Measurements from ENCODE around the gene UNC13B.
"Not testable (repeated sequence)": the region's sequence is repeated elsewhere in the genome, so short reads cannot be mapped to it uniquely, and the experiment has no call there.

The UNC13B gene

GRCh38 chr9:35229066-35229778, 67.4 kb downstream of the UNC13B start:
- DNase-seq: no peak

- DNase-seq: no peak
Measured at GRCh38 chr9:35229779-35230143, 68.0 kb downstream of the UNC13B start.

- DNase-seq: no peak
Measured at GRCh38 chr9:35232867-35233544, 71.2 kb downstream of the UNC13B start.

- no peak for DNase-seq
Measured at GRCh38 chr9:35236692-35237091, 74.9 kb downstream of the UNC13B start.

GRCh38 chr9:35237311-35237710, 75.5 kb downstream of the UNC13B start:
- no peak for DNase-seq

- not testable (repeated sequence) for DNase-seq
Measured at GRCh38 chr9:35245945-35246344, 84.1 kb downstream of the UNC13B start.

GRCh38 chr9:35253075-35253474, 91.3 kb downstream of the UNC13B start:
- DNase-seq: no peak

- no peak for DNase-seq
Measured at GRCh38 chr9:35254237-35254636, 92.4 kb downstream of the UNC13B start.

- DNase-seq: no peak
Measured at GRCh38 chr9:35254984-35255857, 93.4 kb downstream of the UNC13B start.

GRCh38 chr9:35257986-35258659, 96.3 kb downstream of the UNC13B start:
- no peak for DNase-seq

- DNase-seq: peak; percentile 23
Measured at GRCh38 chr9:35258660-35259474, 97.1 kb downstream of the UNC13B start.

GRCh38 chr9:35260186-35260585, 98.4 kb downstream of the UNC13B start:
- no peak for DNase-seq

- DNase-seq: no peak
Measured at GRCh38 chr9:35262064-35262463, 100.3 kb downstream of the UNC13B start.

GRCh38 chr9:35267710-35268109, 105.9 kb downstream of the UNC13B start:
- DNase-seq: no peak

- DNase-seq: no peak
Measured at GRCh38 chr9:35269919-35270318, 108.1 kb downstream of the UNC13B start.

GRCh38 chr9:35271637-35272036, 109.8 kb downstream of the UNC13B start:
- DNase-seq: no peak

- DNase-seq: no peak
Measured at GRCh38 chr9:35272989-35273388, 111.2 kb downstream of the UNC13B start.

GRCh38 chr9:35273591-35273990, 111.8 kb downstream of the UNC13B start:
- no peak for DNase-seq

- DNase-seq: no peak
Measured at GRCh38 chr9:35274993-35275392, 113.2 kb downstream of the UNC13B start.

- DNase-seq: no peak
Measured at GRCh38 chr9:35277171-35277520, 115.3 kb downstream of the UNC13B start.

GRCh38 chr9:35277628-35278359, 116.0 kb downstream of the UNC13B start:
- no peak for DNase-seq

- DNase-seq: no peak
Measured at GRCh38 chr9:35279946-35280345, 118.1 kb downstream of the UNC13B start.
